SK-N-SH (cell line): ENCODE results near the gene ANO4. TPM values are rescaled to one million over a fixed set of nuclear protein-coding genes. Genes with fewer than 3 reads are reported as not detected.

ENCODE experiments used
- CTCF ChIA-PET: fragments of 300-600, 350-600 bp; formaldehyde crosslinking; extraction: SDS; loops from one replicate; lab custom pipeline; 2021; lab: Yijun Ruan, JAX
- POLR2A ChIA-PET: fragments of 350-600 bp; sonication (Branson Sonifier 250); formaldehyde crosslinking; extraction: SDS; loops from one replicate; lab custom pipeline; 2020; ENCODE audit warnings: antibody characterized with exemption, inconsistent platforms; lab: Yijun Ruan, JAX
- DNase-seq: peaks from one replicate; pipeline ENCODE4 v3.0.0; 2012
- H2AFZ ChIP-seq: fragments of 200-600 bp; sonication (generic); 2 replicates; pipeline ENCODE4 v1.8.1; 2016; ENCODE audit warnings: antibody characterized with exemption, mild to moderate bottlenecking, low read depth
- H3F3A ChIP-seq: fragments of 200-600 bp; sonication (generic); replicated peaks from 2 replicates; pipeline ENCODE3; 2016; ENCODE audit warnings: antibody characterized with exemption, mild to moderate bottlenecking; ENCODE audit not compliant: insufficient read depth
- H3K27ac ChIP-seq, 2 experiments: fragments of 200-500 bp in 1 of 2; fragments of 200-600 bp in 1 of 2; sonication (Bioruptor generic) in 1 of 2; sonication (generic), shearing (Covaris generic) in 1 of 2; 2 replicates each; pipeline versions ENCODE4 v1.5.1 to v1.6.1; 2014 to 2016; ENCODE audit warnings: low read depth in 2 of 2, inconsistent platforms in 1 of 2, low read length in 1 of 2, mild to moderate bottlenecking in 1 of 2, mixed read lengths in 1 of 2
- H3K27me3 ChIP-seq: fragments of 200-600 bp; sonication (generic), shearing (Covaris generic); 2 replicates; pipeline ENCODE4 v1.6.1; 2016; ENCODE audit warnings: mixed run types; ENCODE audit not compliant: insufficient read depth
- H3K36me3 ChIP-seq, 2 experiments: fragments of 200-500 bp in 1 of 2; fragments of 200-600 bp in 1 of 2; sonication (Bioruptor generic) in 1 of 2; sonication (generic) in 1 of 2; replicated peaks in 1 of 2; 2 replicates each; pipeline versions ENCODE3 to v1.5.1; 2014 to 2016; ENCODE audit warnings: low read length in 1 of 2, mild to moderate bottlenecking in 1 of 2; ENCODE audit not compliant: insufficient read depth in 2 of 2, control insufficient read depth in 1 of 2
- H3K4me1 ChIP-seq, 2 experiments: fragments of 200-500 bp in 1 of 2; fragments of 200-600 bp in 1 of 2; sonication (Bioruptor generic) in 1 of 2; sonication (generic), shearing (Covaris generic) in 1 of 2; 2 replicates each; pipeline versions ENCODE4 v1.5.1 to v1.6.1; 2014 to 2016; ENCODE audit warnings: low read depth in 1 of 2, low read length in 1 of 2, mixed run types in 1 of 2; ENCODE audit not compliant: insufficient read depth in 2 of 2, control insufficient read depth in 1 of 2
- H3K4me2 ChIP-seq: fragments of 200-600 bp; sonication (generic), shearing (Covaris generic); 2 replicates; pipeline ENCODE4 v1.6.1; 2017; ENCODE audit warnings: mixed run types
- H3K4me3 ChIP-seq, 2 experiments: fragments of 200-500 bp in 1 of 2; fragments of 200-600 bp in 1 of 2; sonication (Bioruptor generic) in 1 of 2; sonication (generic), shearing (Covaris generic) in 1 of 2; 2 replicates each; pipeline versions ENCODE4 v1.5.1 to v1.8.1; 2014 to 2016; ENCODE audit warnings: low read depth in 2 of 2, inconsistent platforms in 1 of 2, low read length in 1 of 2, mild to moderate bottlenecking in 1 of 2, mixed read lengths in 1 of 2, moderate library complexity in 1 of 2
- H3K79me2 ChIP-seq: fragments of 200-600 bp; sonication (generic); 2 replicates; pipeline ENCODE4 v1.8.1; 2017; ENCODE audit warnings: mild to moderate bottlenecking; ENCODE audit not compliant: insufficient read depth
- H3K9ac ChIP-seq: fragments of 200-600 bp; sonication (generic); 2 replicates; pipeline ENCODE4 v1.6.1; 2017; ENCODE audit warnings: mixed run types
- H3K9me2 ChIP-seq: fragments of 200-600 bp; sonication (generic); 2 replicates; pipeline ENCODE4 v1.6.1; 2017; ENCODE audit warnings: mixed run types
- H3K9me3 ChIP-seq: fragments of 200-600 bp; sonication (generic); 2 replicates; pipeline ENCODE4 v1.6.1; 2017; ENCODE audit warnings: mixed run types, mild to moderate bottlenecking, moderate library complexity
- H4K20me1 ChIP-seq: fragments of 200-600 bp; sonication (generic); 2 replicates; pipeline ENCODE4 v1.6.1; 2017; ENCODE audit warnings: mild to moderate bottlenecking, mixed run types; ENCODE audit not compliant: insufficient read depth
- CHD2 ChIP-seq: fragments of 150-350 bp; IDR thresholded peaks from 2 replicates; pipeline ENCODE4 v1.6.1; 2018; ENCODE audit warnings: low read length; ENCODE audit not compliant: partially characterized antibody
- ELF1 ChIP-seq: IDR thresholded peaks from 2 replicates; pipeline ENCODE4 v1.4.0; 2012
- EP300 ChIP-seq, 2 experiments: IDR thresholded peaks; 2 replicates each; pipeline versions ENCODE4 v1.4.0 to v1.6.1; 2012; ENCODE audit warnings: borderline replicate concordance in 1 of 2, low read depth in 1 of 2, low read length in 1 of 2
- FOSL2 ChIP-seq: IDR thresholded peaks from 2 replicates; pipeline ENCODE4 v1.4.0; 2012; ENCODE audit warnings: low read depth, mild to moderate bottlenecking, moderate library complexity, borderline replicate concordance
- FOXJ3 ChIP-seq: sonication (generic); formaldehyde crosslinking; IDR thresholded peaks from 2 replicates; pipeline ENCODE4 v1.5.1; 2020; ENCODE audit warnings: mild to moderate bottlenecking, missing genetic modification reagents
- FOXM1 ChIP-seq: IDR thresholded peaks from 2 replicates; pipeline ENCODE4 v1.4.0; 2012; ENCODE audit warnings: low read depth, mild to moderate bottlenecking
- GATA2 ChIP-seq: sonication (generic); formaldehyde crosslinking; IDR thresholded peaks from 2 replicates; pipeline ENCODE4 v1.5.0; 2020; ENCODE audit warnings: mild to moderate bottlenecking, missing genetic modification reagents
- JUND ChIP-seq: IDR thresholded peaks from 2 replicates; pipeline ENCODE4 v1.4.0; 2012
- MAX ChIP-seq: IDR thresholded peaks from 2 replicates; pipeline ENCODE4 v1.4.0; 2012; ENCODE audit warnings: low read depth
- NFIC ChIP-seq: IDR thresholded peaks from 2 replicates; pipeline ENCODE4 v1.4.0; 2012; ENCODE audit warnings: borderline replicate concordance
- PBX3 ChIP-seq: IDR thresholded peaks from 2 replicates; pipeline ENCODE4; 2012
- POLR2AphosphoS5 ChIP-seq: IDR thresholded peaks from 2 replicates; pipeline ENCODE4 v1.6.1; 2012; ENCODE audit warnings: low read depth, low read length
- RAD21 ChIP-seq: IDR thresholded peaks from 2 replicates; pipeline ENCODE4 v1.6.1; 2012; ENCODE audit warnings: mild to moderate bottlenecking, low read length
- RCOR1 ChIP-seq: fragments of 150-350 bp; IDR thresholded peaks from 2 replicates; pipeline ENCODE4 v1.6.1; 2017; ENCODE audit warnings: antibody characterized with exemption, low read length
- RXRA ChIP-seq: IDR thresholded peaks from 2 replicates; pipeline ENCODE4 v1.4.0; 2012; ENCODE audit warnings: low read depth, mild to moderate bottlenecking, borderline replicate concordance
- TAF1 ChIP-seq: IDR thresholded peaks from 2 replicates; pipeline ENCODE4 v1.6.1; 2012; ENCODE audit warnings: low read depth, mild to moderate bottlenecking, low read length, moderate library complexity, borderline replicate concordance
- TCF12 ChIP-seq: IDR thresholded peaks from 2 replicates; pipeline ENCODE4 v1.4.0; 2012
- TEAD4 ChIP-seq: IDR thresholded peaks from 2 replicates; pipeline ENCODE4 v1.4.0; 2012; ENCODE audit warnings: mild to moderate bottlenecking, borderline replicate concordance; ENCODE audit not compliant: insufficient read depth
- USF2 ChIP-seq: fragments of 150-350 bp; IDR thresholded peaks from 2 replicates; pipeline ENCODE4 v1.6.1; 2017; ENCODE audit warnings: antibody characterized with exemption, low read length, low read depth, borderline replicate concordance
- YY1 ChIP-seq: IDR thresholded peaks from 2 replicates; pipeline ENCODE4 v1.4.0; 2012; ENCODE audit warnings: low read depth, mild to moderate bottlenecking
- WGBS: methylation state at CpG from one replicate; pipeline ENCODE4 v1.1.6; 2017; ENCODE audit warnings: low lambda C conversion rate; 5-methylcytosine and 5-hydroxymethylcytosine counted together
- polyA plus RNA-seq, 3 experiments: library from polyadenylated mRNA; depleted of rRNA; stranded (reverse); fragments of >200 nt; gene quantifications; 2 replicates each; pipeline ENCODE4 v1.2.3, GENCODE V29; 2012
- TF ChIP-seq, protein P1 (sequence below): IDR thresholded peaks from 2 replicates; pipeline ENCODE4 v1.4.0; 2012; ENCODE audit warnings: low read depth, borderline replicate concordance
- TF ChIP-seq, protein P2 (sequence below): fragments of 150-350 bp; IDR thresholded peaks from 2 replicates; pipeline ENCODE4 v1.6.1; 2016; ENCODE audit warnings: mild to moderate bottlenecking, low read depth, low read length
- TF ChIP-seq, protein P3 (sequence below): IDR thresholded peaks from 2 replicates; pipeline ENCODE4 v1.4.0; 2012; ENCODE audit warnings: low read depth, borderline replicate concordance

ANO4 gene
- polyA plus RNA-seq, 1 of the 3 experiments (the other 2 are of a cell fraction): 9.4 TPM

DNA sequence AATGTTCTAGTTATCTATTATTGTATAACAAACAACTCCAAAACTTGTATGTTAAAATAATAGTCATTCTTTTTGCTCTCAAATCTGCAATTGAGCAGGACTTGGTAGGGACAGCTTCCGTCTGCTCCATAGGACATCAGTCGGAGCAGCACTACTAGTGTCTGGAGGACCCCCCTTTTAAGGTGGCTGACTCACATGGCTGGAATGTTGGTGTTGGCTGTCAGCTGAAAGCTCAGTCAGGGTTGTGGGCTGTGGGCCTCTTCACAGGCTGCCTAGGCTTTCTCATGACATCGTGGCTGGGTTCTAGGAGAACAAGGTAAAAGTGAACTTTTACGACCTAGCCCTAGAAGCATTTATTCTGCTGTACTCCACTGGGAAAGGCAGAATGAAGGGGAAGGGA lies 160.6 kb downstream of the ANO4 start:
- Histone ChIP-seq H3K9me3 (no peaks in the 10 kb centered on the region), H2AFZ (no peak overlapping the region), H3K27ac (peak overlapping the region; percentile 37 to 84; a peak in 3 of 4 replicates), H3K36me3 (no peaks in the 10 kb centered on the region), H3K9me2 (no peaks in the 10 kb centered on the region), H3K4me1 (peaks cover 0 to 40% of the 10 kb centered on the region in 2 experiments; a peak in 2 of 4 replicates), H4K20me1 (no peaks in the 10 kb centered on the region), H3K4me2 (peak overlapping the region; percentile 49), H3F3A (peaks cover 33% of the 10 kb centered on the region), H3K27me3 (no peaks in the 10 kb centered on the region), H3K79me2 (no peaks in the 10 kb centered on the region), H3K9ac (peak overlapping the region; percentile 41; the same call in 1 of the 2 replicates), H3K4me3 (no peak overlapping the region)
- 22% methylated on average over 4 of the region's 4 CpGs for WGBS
- ChIA-PET POLR2A (no interaction called here), CTCF (no interaction called here)
- no peak for DNase-seq
- TF ChIP-seq MAX (0 out of 2 replicates have a peak, but pooled peaks have one; percentile 19), RXRA (0 out of 2 replicates have a peak, but pooled peaks have one; percentile 15), TEAD4 (peak; percentile 78), JUND (peak; percentile 91), FOSL2 (peak; percentile 79; the same call in 1 of the 2 replicates), TCF12 (peak; percentile 70), POLR2AphosphoS5 (no peak), PBX3 (peak; percentile 58), GATA2 (CRISPR knock-in tag) (no peak), NFIC (peak; percentile 84), EP300 (IDR thresholded peaks at IDR 0.05; ENCODE audit: borderline replicate concordance in 1 of 2, low read depth in 1 of 2, low read length in 1 of 2) (peak in 1 of 2 experiments; percentile 46; a peak in 1 of 4 replicates), RAD21 (no peak)

GRCh38 chr12:100956311-100956852 lies 161.8 kb downstream of the ANO4 start:
- Histone ChIP-seq H3K9me3 (no peaks in the 10 kb centered on the region), H3K4me2 (peak overlapping the region; percentile 49; the same call in 1 of the 2 replicates), H3K4me3 (no peak overlapping the region), H2AFZ (no peak overlapping the region; the same call in 1 of the 2 replicates), H3K79me2 (no peaks in the 10 kb centered on the region), H3K9me2 (no peaks in the 10 kb centered on the region), H3K36me3 (no peaks in the 10 kb centered on the region), H3F3A (peaks cover 33% of the 10 kb centered on the region), H4K20me1 (no peaks in the 10 kb centered on the region), H3K4me1 (peaks cover 0 to 40% of the 10 kb centered on the region in 2 experiments; a peak in 2 of 4 replicates), H3K27me3 (no peaks in the 10 kb centered on the region), H3K9ac (peak overlapping the region; percentile 41; the same call in 1 of the 2 replicates), H3K27ac (peak overlapping the region; percentile 39 to 84; a peak in 3 of 4 replicates)
- DNase-seq: no peak
- ChIA-PET CTCF (no interaction called here), POLR2A (no interaction called here)
- 26% methylated on average over 5 of the region's 5 CpGs for WGBS
- no peak for TF ChIP-seq FOXM1
- TF ChIP-seq, protein P1, sequence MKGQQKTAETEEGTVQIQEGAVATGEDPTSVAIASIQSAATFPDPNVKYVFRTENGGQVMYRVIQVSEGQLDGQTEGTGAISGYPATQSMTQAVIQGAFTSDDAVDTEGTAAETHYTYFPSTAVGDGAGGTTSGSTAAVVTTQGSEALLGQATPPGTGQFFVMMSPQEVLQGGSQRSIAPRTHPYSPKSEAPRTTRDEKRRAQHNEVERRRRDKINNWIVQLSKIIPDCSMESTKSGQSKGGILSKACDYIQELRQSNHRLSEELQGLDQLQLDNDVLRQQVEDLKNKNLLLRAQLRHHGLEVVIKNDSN: no peak
- TF ChIP-seq USF2: no peak
- TF ChIP-seq, protein P2, sequence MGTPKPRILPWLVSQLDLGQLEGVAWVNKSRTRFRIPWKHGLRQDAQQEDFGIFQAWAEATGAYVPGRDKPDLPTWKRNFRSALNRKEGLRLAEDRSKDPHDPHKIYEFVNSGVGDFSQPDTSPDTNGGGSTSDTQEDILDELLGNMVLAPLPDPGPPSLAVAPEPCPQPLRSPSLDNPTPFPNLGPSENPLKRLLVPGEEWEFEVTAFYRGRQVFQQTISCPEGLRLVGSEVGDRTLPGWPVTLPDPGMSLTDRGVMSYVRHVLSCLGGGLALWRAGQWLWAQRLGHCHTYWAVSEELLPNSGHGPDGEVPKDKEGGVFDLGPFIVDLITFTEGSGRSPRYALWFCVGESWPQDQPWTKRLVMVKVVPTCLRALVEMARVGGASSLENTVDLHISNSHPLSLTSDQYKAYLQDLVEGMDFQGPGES: no peak
- TF ChIP-seq NFIC: peak; percentile 37; the same call in 1 of the 2 replicates
- TF ChIP-seq TAF1: no peak
- TF ChIP-seq, protein P3, sequence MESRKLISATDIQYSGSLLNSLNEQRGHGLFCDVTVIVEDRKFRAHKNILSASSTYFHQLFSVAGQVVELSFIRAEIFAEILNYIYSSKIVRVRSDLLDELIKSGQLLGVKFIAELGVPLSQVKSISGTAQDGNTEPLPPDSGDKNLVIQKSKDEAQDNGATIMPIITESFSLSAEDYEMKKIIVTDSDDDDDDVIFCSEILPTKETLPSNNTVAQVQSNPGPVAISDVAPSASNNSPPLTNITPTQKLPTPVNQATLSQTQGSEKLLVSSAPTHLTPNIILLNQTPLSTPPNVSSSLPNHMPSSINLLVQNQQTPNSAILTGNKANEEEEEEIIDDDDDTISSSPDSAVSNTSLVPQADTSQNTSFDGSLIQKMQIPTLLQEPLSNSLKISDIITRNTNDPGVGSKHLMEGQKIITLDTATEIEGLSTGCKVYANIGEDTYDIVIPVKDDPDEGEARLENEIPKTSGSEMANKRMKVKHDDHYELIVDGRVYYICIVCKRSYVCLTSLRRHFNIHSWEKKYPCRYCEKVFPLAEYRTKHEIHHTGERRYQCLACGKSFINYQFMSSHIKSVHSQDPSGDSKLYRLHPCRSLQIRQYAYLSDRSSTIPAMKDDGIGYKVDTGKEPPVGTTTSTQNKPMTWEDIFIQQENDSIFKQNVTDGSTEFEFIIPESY: no peak
- TF ChIP-seq CHD2: no peak
- peak; percentile 77 for TF ChIP-seq TCF12
- TF ChIP-seq FOSL2: peak; percentile 71; the same call in 1 of the 2 replicates
- TF ChIP-seq YY1: no peak
- TF ChIP-seq ELF1: no peak
- TF ChIP-seq RCOR1: no peak
- no peak for TF ChIP-seq FOXJ3
